Endothelial cell of umbilical vein (primary cell): ENCODE measurements around the gene DEUP1. TPM values are rescaled to one million over a fixed set of nuclear protein-coding genes. Genes with fewer than 3 reads are reported as not detected.

Source experiments
- BruUV-seq: library from RNA; stranded (reverse); fragments of 400-500 nt; replicated peaks from 2 replicates; lab custom pipeline; 2021; lab: Mats Ljungman, UMichigan
- CTCF ChIA-PET: fragments of 300-600, 350-600 bp; sonication (Branson Sonifier 250); formaldehyde crosslinking; loops from one replicate; lab custom pipeline; 2021; ENCODE audit warnings: antibody characterized with exemption, inconsistent platforms; lab: Charles Lee
- POLR2A ChIA-PET: fragments of 300-600, 350-600 bp; sonication (Branson Sonifier 250); formaldehyde crosslinking; loops from one replicate; lab custom pipeline; 2021; ENCODE audit warnings: antibody characterized with exemption, inconsistent platforms; lab: Charles Lee
- DNase-seq: peaks from one replicate; pipeline ENCODE4 v3.0.0-alpha.2; 2011; ENCODE audit warnings: low read depth, low spot score
- FAIRE-seq: peaks from 2 replicates; lab custom pipeline; 2011; peaks lifted over from hg19 to GRCh38; lab: Jason Lieb, UNC
- H2AFZ ChIP-seq: 2 replicates; pipeline ENCODE4 v1.6.0; 2012; ENCODE audit warnings: low read depth, low read length, control low read depth, inconsistent platforms
- H3K27ac ChIP-seq: 2 replicates; pipeline ENCODE4 v1.5.1; 2011; ENCODE audit warnings: low read depth, mild to moderate bottlenecking, control low read depth, low read length, moderate library complexity; ENCODE audit not compliant: insufficient read depth
- H3K27me3 ChIP-seq, 2 experiments: 2 replicates each; pipeline versions ENCODE4 v1.6.0 to v1.6.1; 2011; ENCODE audit warnings: low read length in 2 of 2, mixed read lengths in 1 of 2; ENCODE audit not compliant: control insufficient read depth in 2 of 2, insufficient read depth in 2 of 2
- H3K36me3 ChIP-seq, 2 experiments: 2 replicates in 1 of 2; 3 replicates in 1 of 2; pipeline ENCODE4 v1.5.1; 2011; ENCODE audit warnings: low read length in 2 of 2, mild to moderate bottlenecking in 1 of 2, moderate library complexity in 1 of 2; ENCODE audit not compliant: control insufficient read depth in 2 of 2, insufficient read depth in 2 of 2; ENCODE audit errors: extremely low read depth in 1 of 2
- H3K4me1 ChIP-seq: 3 replicates; pipeline ENCODE4 v1.5.1; 2011; ENCODE audit warnings: mild to moderate bottlenecking, low read length; ENCODE audit not compliant: control insufficient read depth, insufficient read depth; ENCODE audit errors: extremely low read depth
- H3K4me2 ChIP-seq: 2 replicates; pipeline ENCODE4 v1.6.1; 2011; ENCODE audit warnings: low read length, control low read depth, mixed read lengths; ENCODE audit not compliant: insufficient read depth
- H3K4me3 ChIP-seq, 3 experiments: fragments of 200-600 bp in 1 of 3; sonication (generic), shearing (Covaris generic) in 1 of 3; replicated peaks in 1 of 3; 2 replicates each; pipeline ENCODE4 v1.5.1; 2011 to 2016; ENCODE audit warnings: control low read depth in 3 of 3, low read length in 3 of 3, mild to moderate bottlenecking in 2 of 3, inconsistent platforms in 1 of 3, low read depth in 1 of 3, moderate library complexity in 1 of 3; ENCODE audit not compliant: insufficient read depth in 1 of 3
- H3K79me2 ChIP-seq: 2 replicates; pipeline ENCODE4 v1.6.0; 2012; ENCODE audit warnings: low read length, inconsistent platforms; ENCODE audit not compliant: control insufficient read depth, insufficient read depth
- H3K9ac ChIP-seq: replicated peaks from 2 replicates; pipeline ENCODE3; 2011; ENCODE audit warnings: low read length, control low read depth; ENCODE audit not compliant: insufficient read depth; ENCODE audit errors: extremely low read depth
- H3K9me1 ChIP-seq: replicated peaks from 3 replicates; pipeline ENCODE4 v1.6.0; 2011; ENCODE audit warnings: mild to moderate bottlenecking, low read length; ENCODE audit not compliant: control insufficient read depth, insufficient read depth; ENCODE audit errors: extremely low read depth
- H3K9me3 ChIP-seq: replicated peaks from 2 replicates; pipeline ENCODE4 v1.5.1; 2012; ENCODE audit warnings: low read length, inconsistent platforms; ENCODE audit not compliant: control insufficient read depth, insufficient read depth
- H4K20me1 ChIP-seq: replicated peaks from 2 replicates; pipeline ENCODE3; 2011; ENCODE audit warnings: mild to moderate bottlenecking, low read length; ENCODE audit not compliant: control insufficient read depth, insufficient read depth; ENCODE audit errors: extremely low read depth
- EZH2 ChIP-seq: IDR thresholded peaks from 2 replicates; pipeline ENCODE4 v1.6.1; 2012; ENCODE audit warnings: borderline replicate concordance, low read depth, mild to moderate bottlenecking, moderate library complexity, low read length, inconsistent platforms; ENCODE audit not compliant: severe bottlenecking
- FOS ChIP-seq: IDR thresholded peaks from 2 replicates; pipeline ENCODE4 v1.6.1; 2011; ENCODE audit warnings: mild to moderate bottlenecking, low read length, moderate library complexity, borderline replicate concordance; ENCODE audit not compliant: insufficient read depth
- GATA2 ChIP-seq: IDR thresholded peaks from 2 replicates; pipeline ENCODE4 v1.7.0; 2011; ENCODE audit warnings: low read depth, mild to moderate bottlenecking, moderate library complexity, mixed read lengths, low read length; ENCODE audit not compliant: insufficient read length, insufficient read depth
- JUN ChIP-seq: IDR thresholded peaks from 2 replicates; pipeline ENCODE4 v1.6.1; 2011; ENCODE audit warnings: borderline replicate concordance, low read depth; ENCODE audit not compliant: insufficient read length, insufficient read depth
- MAX ChIP-seq: IDR thresholded peaks from 2 replicates; pipeline ENCODE4 v1.6.1; 2011; ENCODE audit not compliant: insufficient read depth, insufficient read length
- MYC ChIP-seq: IDR thresholded peaks from one replicate; pipeline ENCODE4 v1.6.1; 2011; ENCODE audit warnings: mild to moderate bottlenecking, low read depth, low read length
- POLR2A ChIP-seq: IDR thresholded peaks from 2 replicates; pipeline ENCODE4 v1.6.1; 2012; ENCODE audit warnings: low read depth, mild to moderate bottlenecking, control low read depth, low read length
- POLR2AphosphoS5 ChIP-seq: IDR thresholded peaks from 2 replicates; pipeline ENCODE4 v1.6.1; 2012; ENCODE audit warnings: low read depth, mild to moderate bottlenecking, control low read depth, low read length, moderate library complexity; ENCODE audit not compliant: insufficient read depth
- dilution Hi-C: fragments of 300-500 bp; cut with MboI; formaldehyde crosslinking; loops from one replicate; pipeline ENCODE4 v1.15.0; 2019; ENCODE audit warnings: low sequenced_read_pairs; ENCODE audit not compliant: extremely low pct_ligation_motif_present
- intact Hi-C: fragments of 100-400 bp; cut with micrococcal nuclease; formaldehyde crosslinking; loops from one replicate; pipeline ENCODE4 v1.10.0; 2022
- polyA plus RNA-seq, 4 experiments: library from polyadenylated mRNA; depleted of rRNA in 3 of 4; stranded (reverse) in 3 of 4; unstranded in 1 of 4; fragments of >200 nt; gene quantifications; 2 replicates each; pipeline versions ENCODE4 v1.2.1 to v1.2.3, GENCODE V29; 2011 to 2012; ENCODE audit warnings: missing spikeins in 1 of 4
- total RNA-seq: library from RNA; stranded (reverse); gene quantifications from 2 replicates; pipeline ENCODE4 v1.2.3, GENCODE V29; 2021
- TF ChIP-seq, protein P1 (sequence below), 2 donors: IDR thresholded peaks; 1 replicate in 1 of 2; 2 replicates in 1 of 2; pipeline ENCODE4 v1.5.1; 2011; ENCODE audit warnings: low read length in 2 of 2, mild to moderate bottlenecking in 2 of 2, moderate library complexity in 2 of 2, control low read depth in 1 of 2, inconsistent platforms in 1 of 2, low read depth in 1 of 2; ENCODE audit not compliant: insufficient read depth in 1 of 2; ENCODE audit errors: extremely low read depth in 1 of 2

The DEUP1 gene
- total and polyA plus RNA-seq, 2 donors (not counting 3 experiments of a cell fraction or from before 2014, with no cell fraction given) = not detected

DNA sequence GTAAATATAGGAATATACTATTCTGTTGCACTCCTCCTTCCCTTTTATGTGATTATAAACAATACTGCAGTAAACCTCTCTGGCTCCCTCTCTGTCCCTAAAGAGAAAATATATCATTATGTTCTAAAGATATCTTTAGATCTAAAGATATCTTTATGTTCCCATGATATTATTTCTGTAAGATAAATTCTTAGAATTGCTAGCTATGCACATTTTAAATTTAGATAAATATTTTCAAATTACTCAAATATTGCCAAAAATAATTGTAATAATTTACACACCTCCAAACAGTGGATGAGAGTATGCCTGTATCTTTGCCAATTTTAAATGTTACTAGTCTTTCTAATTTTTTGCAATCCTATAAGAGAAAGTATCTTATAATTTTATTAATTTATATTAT, 10.3 kb upstream of the DEUP1 start:
- Histone ChIP-seq H3K27me3 (no peaks in the 10 kb centered on the region), H2AFZ (no peak overlapping the region), H4K20me1 (no peaks in the 10 kb centered on the region), H3K9me1 (no peaks in the 10 kb centered on the region), H3K9me3 (no peaks in the 10 kb centered on the region), H3K27ac (no peak overlapping the region), H3K4me2 (no peak overlapping the region), H3K4me1 (no peaks in the 10 kb centered on the region), H3K36me3 (no peaks in the 10 kb centered on the region), H3K4me3 (no peak overlapping the region), H3K79me2 (no peaks in the 10 kb centered on the region), H3K9ac (no peak overlapping the region)
- ChIA-PET CTCF (interaction anchor here (1.3 kb wide), 1 partner anchor 13 kb away, joined by 3 read pairs; no protein-coding TSS in a partner anchor), POLR2A (no interaction called here)
- TF ChIP-seq EZH2 (no peak), MAX (no peak), POLR2A (no peak), GATA2 (no peak), POLR2AphosphoS5 (no peak), MYC (no peak)
- no TSS peak for BruUV-seq
- DNase-seq = no peak
- dilution Hi-C loops = no loop called here
- intact Hi-C loops = no loop called here
- no peak for FAIRE-seq

- dilution Hi-C loops (no loop called here), intact Hi-C loops (no loop called here)
- no peaks in the 10 kb centered on the region for H4K20me1 ChIP-seq
- H3K4me2 ChIP-seq = no peak overlapping the region
- H3K79me2 ChIP-seq = no peaks in the 10 kb centered on the region
- no peaks in the 10 kb centered on the region for H3K9me3 ChIP-seq
- no TSS peak for BruUV-seq
- H3K9ac ChIP-seq = no peak overlapping the region
- FAIRE-seq (no peak), DNase-seq (no peak)
- no peaks in the 10 kb centered on the region for H3K36me3 ChIP-seq
- no peak overlapping the region for H3K4me3 ChIP-seq
- no peaks in the 10 kb centered on the region for H3K9me1 ChIP-seq
- ChIA-PET POLR2A (no interaction called here), CTCF (no interaction called here)
- no peak for TF ChIP-seq GATA2
- TF ChIP-seq, protein P1, sequence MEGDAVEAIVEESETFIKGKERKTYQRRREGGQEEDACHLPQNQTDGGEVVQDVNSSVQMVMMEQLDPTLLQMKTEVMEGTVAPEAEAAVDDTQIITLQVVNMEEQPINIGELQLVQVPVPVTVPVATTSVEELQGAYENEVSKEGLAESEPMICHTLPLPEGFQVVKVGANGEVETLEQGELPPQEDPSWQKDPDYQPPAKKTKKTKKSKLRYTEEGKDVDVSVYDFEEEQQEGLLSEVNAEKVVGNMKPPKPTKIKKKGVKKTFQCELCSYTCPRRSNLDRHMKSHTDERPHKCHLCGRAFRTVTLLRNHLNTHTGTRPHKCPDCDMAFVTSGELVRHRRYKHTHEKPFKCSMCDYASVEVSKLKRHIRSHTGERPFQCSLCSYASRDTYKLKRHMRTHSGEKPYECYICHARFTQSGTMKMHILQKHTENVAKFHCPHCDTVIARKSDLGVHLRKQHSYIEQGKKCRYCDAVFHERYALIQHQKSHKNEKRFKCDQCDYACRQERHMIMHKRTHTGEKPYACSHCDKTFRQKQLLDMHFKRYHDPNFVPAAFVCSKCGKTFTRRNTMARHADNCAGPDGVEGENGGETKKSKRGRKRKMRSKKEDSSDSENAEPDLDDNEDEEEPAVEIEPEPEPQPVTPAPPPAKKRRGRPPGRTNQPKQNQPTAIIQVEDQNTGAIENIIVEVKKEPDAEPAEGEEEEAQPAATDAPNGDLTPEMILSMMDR (IDR thresholded peaks at IDR 0.05; ENCODE audit: extremely low read depth in 1 of 2, insufficient read depth in 1 of 2, low read depth in 1 of 2, low read length in 2 of 2) = no peak
- no peak for TF ChIP-seq EZH2
- TF ChIP-seq JUN = no peak
- TF ChIP-seq MYC = no peak
- no peak for TF ChIP-seq POLR2AphosphoS5
- no peak for TF ChIP-seq MAX
- no peak for TF ChIP-seq POLR2A
- no peak for TF ChIP-seq FOS
- no peak overlapping the region for H2AFZ ChIP-seq
- H3K27me3 ChIP-seq = no peaks in the 10 kb centered on the region
- H3K27ac ChIP-seq = no peak overlapping the region
- no peaks in the 10 kb centered on the region for H3K4me1 ChIP-seq
These were observed 8.3 kb upstream of the DEUP1 start for GRCh38 chr11:93322207-93322606.
